ENCODE data around the gene STARD10.

DNA sequence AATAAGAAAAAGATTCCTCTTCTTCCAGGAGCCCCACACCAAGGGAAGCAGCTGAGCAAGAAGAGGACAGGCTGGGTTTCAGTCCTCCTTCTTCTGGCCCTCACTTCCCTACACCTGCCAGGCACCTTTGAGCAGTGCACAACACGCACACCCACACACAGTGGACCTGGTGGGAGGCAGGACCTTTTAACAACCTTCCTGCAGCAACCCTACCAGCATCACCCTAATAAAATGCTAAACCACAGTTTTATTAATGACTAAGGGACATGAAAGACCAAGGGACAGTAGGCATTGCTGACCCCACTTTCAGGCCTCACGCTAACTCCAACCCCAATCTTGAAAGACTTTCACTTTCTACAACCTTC lies 53.8 kb downstream of the STARD10 start:
- TF ChIP-seq JUND (IDR thresholded peaks at IDR 0.05) (no peak), YY1 (IDR thresholded peaks at IDR 0.05; ENCODE audit: extremely low read depth, insufficient replicate concordance, low read depth, low read length) (no peak), CEBPB (IDR thresholded peaks at IDR 0.05; ENCODE audit: low read depth) (no peak), ZFX (IDR thresholded peaks at IDR 0.05) (no peak), POLR2AphosphoS5 (IDR thresholded peaks at IDR 0.05; ENCODE audit: low read depth, low read length) (no peak), EZH2 (IDR thresholded peaks at IDR 0.05) (no peak), SP1 (IDR thresholded peaks at IDR 0.05; ENCODE audit: low read depth) (no peak), SIN3A (IDR thresholded peaks at IDR 0.05; ENCODE audit: low read depth) (no peak), POLR2A (IDR thresholded peaks at IDR 0.05; ENCODE audit: borderline replicate concordance, extremely low read depth, insufficient read depth, insufficient read length) (no peak)
- TF ChIP-seq, protein P1, sequence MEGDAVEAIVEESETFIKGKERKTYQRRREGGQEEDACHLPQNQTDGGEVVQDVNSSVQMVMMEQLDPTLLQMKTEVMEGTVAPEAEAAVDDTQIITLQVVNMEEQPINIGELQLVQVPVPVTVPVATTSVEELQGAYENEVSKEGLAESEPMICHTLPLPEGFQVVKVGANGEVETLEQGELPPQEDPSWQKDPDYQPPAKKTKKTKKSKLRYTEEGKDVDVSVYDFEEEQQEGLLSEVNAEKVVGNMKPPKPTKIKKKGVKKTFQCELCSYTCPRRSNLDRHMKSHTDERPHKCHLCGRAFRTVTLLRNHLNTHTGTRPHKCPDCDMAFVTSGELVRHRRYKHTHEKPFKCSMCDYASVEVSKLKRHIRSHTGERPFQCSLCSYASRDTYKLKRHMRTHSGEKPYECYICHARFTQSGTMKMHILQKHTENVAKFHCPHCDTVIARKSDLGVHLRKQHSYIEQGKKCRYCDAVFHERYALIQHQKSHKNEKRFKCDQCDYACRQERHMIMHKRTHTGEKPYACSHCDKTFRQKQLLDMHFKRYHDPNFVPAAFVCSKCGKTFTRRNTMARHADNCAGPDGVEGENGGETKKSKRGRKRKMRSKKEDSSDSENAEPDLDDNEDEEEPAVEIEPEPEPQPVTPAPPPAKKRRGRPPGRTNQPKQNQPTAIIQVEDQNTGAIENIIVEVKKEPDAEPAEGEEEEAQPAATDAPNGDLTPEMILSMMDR (IDR thresholded peaks at IDR 0.05 in 2 of 3, conservative IDR thresholded peaks at IDR 0.05 in 1 of 3; ENCODE audit: borderline replicate concordance in 1 of 3, insufficient read depth in 1 of 3, low read depth in 2 of 3, low read length in 2 of 3), result no peak
- TF ChIP-seq, protein P2, sequence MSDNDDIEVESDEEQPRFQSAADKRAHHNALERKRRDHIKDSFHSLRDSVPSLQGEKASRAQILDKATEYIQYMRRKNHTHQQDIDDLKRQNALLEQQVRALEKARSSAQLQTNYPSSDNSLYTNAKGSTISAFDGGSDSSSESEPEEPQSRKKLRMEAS (IDR thresholded peaks at IDR 0.05), result no peak
- TF ChIP-seq, protein P3, sequence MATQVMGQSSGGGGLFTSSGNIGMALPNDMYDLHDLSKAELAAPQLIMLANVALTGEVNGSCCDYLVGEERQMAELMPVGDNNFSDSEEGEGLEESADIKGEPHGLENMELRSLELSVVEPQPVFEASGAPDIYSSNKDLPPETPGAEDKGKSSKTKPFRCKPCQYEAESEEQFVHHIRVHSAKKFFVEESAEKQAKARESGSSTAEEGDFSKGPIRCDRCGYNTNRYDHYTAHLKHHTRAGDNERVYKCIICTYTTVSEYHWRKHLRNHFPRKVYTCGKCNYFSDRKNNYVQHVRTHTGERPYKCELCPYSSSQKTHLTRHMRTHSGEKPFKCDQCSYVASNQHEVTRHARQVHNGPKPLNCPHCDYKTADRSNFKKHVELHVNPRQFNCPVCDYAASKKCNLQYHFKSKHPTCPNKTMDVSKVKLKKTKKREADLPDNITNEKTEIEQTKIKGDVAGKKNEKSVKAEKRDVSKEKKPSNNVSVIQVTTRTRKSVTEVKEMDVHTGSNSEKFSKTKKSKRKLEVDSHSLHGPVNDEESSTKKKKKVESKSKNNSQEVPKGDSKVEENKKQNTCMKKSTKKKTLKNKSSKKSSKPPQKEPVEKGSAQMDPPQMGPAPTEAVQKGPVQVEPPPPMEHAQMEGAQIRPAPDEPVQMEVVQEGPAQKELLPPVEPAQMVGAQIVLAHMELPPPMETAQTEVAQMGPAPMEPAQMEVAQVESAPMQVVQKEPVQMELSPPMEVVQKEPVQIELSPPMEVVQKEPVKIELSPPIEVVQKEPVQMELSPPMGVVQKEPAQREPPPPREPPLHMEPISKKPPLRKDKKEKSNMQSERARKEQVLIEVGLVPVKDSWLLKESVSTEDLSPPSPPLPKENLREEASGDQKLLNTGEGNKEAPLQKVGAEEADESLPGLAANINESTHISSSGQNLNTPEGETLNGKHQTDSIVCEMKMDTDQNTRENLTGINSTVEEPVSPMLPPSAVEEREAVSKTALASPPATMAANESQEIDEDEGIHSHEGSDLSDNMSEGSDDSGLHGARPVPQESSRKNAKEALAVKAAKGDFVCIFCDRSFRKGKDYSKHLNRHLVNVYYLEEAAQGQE (IDR thresholded peaks at IDR 0.05; ENCODE audit: low read depth), result no peak

Measured in HCT116 (cell line).